Embryonic facial prominence (tissue), 1 donor: ENCODE results near the gene TSPAN8.
"Not testable (repeated sequence)": the region's sequence is repeated elsewhere in the genome, so short reads cannot be mapped to it uniquely, and the experiment has no call there.

Source experiments
- DNase-seq: peaks from one replicate; pipeline ENCODE4 v3.0.0-alpha.2; 2016; ENCODE audit errors: extremely low spot score

TSPAN8 gene

GRCh38 chr12:71128191-71128788, 29.5 kb downstream of the TSPAN8 start:
- no peak for DNase-seq

GRCh38 chr12:71125949-71126348, 31.9 kb downstream of the TSPAN8 start:
- DNase-seq: no peak

- DNase-seq: no peak
Measured at GRCh38 chr12:71125515-71125914, 32.3 kb downstream of the TSPAN8 start.

- DNase-seq: no peak
Measured at GRCh38 chr12:71124835-71125460, 32.9 kb downstream of the TSPAN8 start.

- DNase-seq: not testable (repeated sequence)
Measured at GRCh38 chr12:71113148-71113547, 44.7 kb downstream of the TSPAN8 start.

- no peak for DNase-seq
Measured at GRCh38 chr12:71109834-71110233, 48.0 kb downstream of the TSPAN8 start.

GRCh38 chr12:71108355-71108754, 49.4 kb downstream of the TSPAN8 start:
- DNase-seq: no peak

- no peak for DNase-seq
Measured at GRCh38 chr12:71107936-71108335, 49.9 kb downstream of the TSPAN8 start.

GRCh38 chr12:71105956-71106355, 51.8 kb downstream of the TSPAN8 start:
- no peak for DNase-seq

- no peak for DNase-seq
Measured at GRCh38 chr12:71092290-71092689, 65.5 kb downstream of the TSPAN8 start.

GRCh38 chr12:71090971-71091370, 66.8 kb downstream of the TSPAN8 start:
- no peak for DNase-seq

GRCh38 chr12:71085575-71085974, 72.2 kb downstream of the TSPAN8 start:
- DNase-seq: no peak

GRCh38 chr12:71075743-71076142, 82.1 kb downstream of the TSPAN8 start:
- DNase-seq: no peak
